Cardiac muscle cell (in vitro differentiated cells and primary cell): ENCODE results near the gene AMPD3. TPM values are rescaled to one million over a fixed set of nuclear protein-coding genes. Genes with fewer than 3 reads are reported as not detected.

Source experiments
- DNase-seq, 2 donors: peaks; one replicate each; pipeline versions ENCODE4 v3.0.0 to v3.0.0-alpha.2; 2010 to 2017; ENCODE audit warnings: low read depth in 1 of 2, low spot score in 1 of 2
- H3K27ac ChIP-seq: fragments of 200-600 bp; sonication (generic); 2 replicates; pipeline ENCODE4 v1.5.1; 2016
- H3K27me3 ChIP-seq: fragments of 200-600 bp; sonication (generic); 2 replicates; pipeline ENCODE4 v1.6.0; 2016; ENCODE audit warnings: control low read depth
- H3K36me3 ChIP-seq: fragments of 200-600 bp; sonication (generic); 2 replicates; pipeline ENCODE4 v1.5.1; 2016; ENCODE audit warnings: control low read depth
- H3K4me1 ChIP-seq: fragments of 200-600 bp; sonication (generic); 2 replicates; pipeline ENCODE4 v1.8.1; 2017; ENCODE audit warnings: low read depth, mild to moderate bottlenecking, mixed run types
- H3K4me3 ChIP-seq: fragments of 200-600 bp; sonication (generic); 2 replicates; pipeline ENCODE4 v1.5.1; 2016; ENCODE audit warnings: mild to moderate bottlenecking
- H3K9me3 ChIP-seq: fragments of 200-600 bp; sonication (generic); 2 replicates; pipeline ENCODE4 v1.5.1; 2017; ENCODE audit warnings: low read depth, mild to moderate bottlenecking, control low read depth
- polyA plus RNA-seq: library from polyadenylated mRNA; unstranded; fragments of >200 nt; fragmentation: Nextera tagmentation; extraction: Ambion mirVana; gene quantifications from 2 replicates; pipeline ENCODE4 v1.2.1, GENCODE V29; 2016
- total RNA-seq: library from RNA; depleted of rRNA; stranded (reverse); fragments of >200 nt; gene quantifications from 2 replicates; pipeline ENCODE4 v1.2.3, GENCODE V29; 2016
- TF ChIP-seq, protein P1 (sequence below): IDR thresholded peaks from 2 replicates; pipeline ENCODE4 v1.5.1; 2012; ENCODE audit warnings: low read depth, mild to moderate bottlenecking, low read length

The AMPD3 gene
- total and polyA plus RNA-seq, 2 experiments from 2014 or later = 2.9 to 3.3 TPM

DNA sequence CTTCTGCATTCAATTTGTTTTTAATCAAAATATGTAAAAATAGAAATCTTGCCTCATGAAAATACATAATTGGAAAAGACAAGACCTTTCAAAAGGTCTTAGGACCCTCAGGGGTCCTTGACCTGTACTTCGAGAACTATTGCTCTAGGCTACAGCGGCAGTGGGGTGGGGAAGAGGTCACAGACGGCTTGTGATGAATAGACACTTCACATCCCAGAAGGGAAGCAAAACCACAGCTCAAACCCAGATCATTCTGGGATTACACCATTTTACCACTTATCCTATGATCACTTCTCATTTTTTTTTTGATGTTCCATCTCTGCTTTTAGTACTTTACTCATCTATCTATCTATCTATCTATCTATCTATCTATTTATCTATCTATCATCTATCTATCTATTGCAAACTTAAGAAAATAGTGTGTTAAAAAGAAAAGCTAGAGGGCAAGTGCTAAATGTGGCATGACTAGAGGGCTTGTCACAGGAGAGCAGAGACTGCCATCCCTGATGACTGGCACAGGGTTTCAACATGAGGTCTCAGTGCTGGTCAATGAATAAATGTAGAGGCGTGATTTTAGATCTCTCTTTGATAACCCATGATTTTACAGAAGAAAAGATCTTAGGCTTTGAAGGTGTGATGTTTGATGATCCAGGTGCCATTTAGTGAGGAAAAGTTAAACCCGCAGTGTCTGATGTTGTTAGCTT is 48.9 kb downstream of the AMPD3 start:
- TF ChIP-seq, protein P1, sequence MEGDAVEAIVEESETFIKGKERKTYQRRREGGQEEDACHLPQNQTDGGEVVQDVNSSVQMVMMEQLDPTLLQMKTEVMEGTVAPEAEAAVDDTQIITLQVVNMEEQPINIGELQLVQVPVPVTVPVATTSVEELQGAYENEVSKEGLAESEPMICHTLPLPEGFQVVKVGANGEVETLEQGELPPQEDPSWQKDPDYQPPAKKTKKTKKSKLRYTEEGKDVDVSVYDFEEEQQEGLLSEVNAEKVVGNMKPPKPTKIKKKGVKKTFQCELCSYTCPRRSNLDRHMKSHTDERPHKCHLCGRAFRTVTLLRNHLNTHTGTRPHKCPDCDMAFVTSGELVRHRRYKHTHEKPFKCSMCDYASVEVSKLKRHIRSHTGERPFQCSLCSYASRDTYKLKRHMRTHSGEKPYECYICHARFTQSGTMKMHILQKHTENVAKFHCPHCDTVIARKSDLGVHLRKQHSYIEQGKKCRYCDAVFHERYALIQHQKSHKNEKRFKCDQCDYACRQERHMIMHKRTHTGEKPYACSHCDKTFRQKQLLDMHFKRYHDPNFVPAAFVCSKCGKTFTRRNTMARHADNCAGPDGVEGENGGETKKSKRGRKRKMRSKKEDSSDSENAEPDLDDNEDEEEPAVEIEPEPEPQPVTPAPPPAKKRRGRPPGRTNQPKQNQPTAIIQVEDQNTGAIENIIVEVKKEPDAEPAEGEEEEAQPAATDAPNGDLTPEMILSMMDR = no peak
- Histone ChIP-seq H3K27me3 (no peaks in the 10 kb centered on the region), H3K36me3 (no peaks in the 10 kb centered on the region), H3K4me1 (no peaks in the 10 kb centered on the region), H3K9me3 (no peaks in the 10 kb centered on the region), H3K27ac (no peak overlapping the region), H3K4me3 (no peak overlapping the region)
- DNase-seq = no peak

DNA sequence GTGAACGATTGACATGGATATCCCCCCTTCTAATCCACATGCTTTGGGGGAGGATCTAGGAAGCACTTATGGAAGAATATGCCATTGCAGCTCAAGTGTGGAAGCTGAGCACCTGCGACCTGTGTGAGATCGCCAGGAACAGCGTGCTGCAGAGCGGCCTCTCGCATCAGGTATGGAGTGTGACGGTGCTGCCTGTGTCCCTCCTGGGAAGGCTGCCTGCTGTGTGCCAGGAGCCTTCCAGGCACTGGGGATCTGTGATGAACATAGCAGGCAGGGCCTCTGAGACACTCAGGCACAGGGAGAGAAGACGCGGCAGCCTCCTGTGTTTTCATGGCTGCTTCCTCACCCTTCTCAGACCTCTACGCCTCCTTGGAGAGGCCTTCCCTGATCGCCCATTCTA is 49.4 kb downstream of the AMPD3 start:
- no peaks in the 10 kb centered on the region for H3K9me3 ChIP-seq
- H3K4me1 ChIP-seq = no peaks in the 10 kb centered on the region
- H3K4me3 ChIP-seq = no peak overlapping the region
- TF ChIP-seq, protein P1 = no peak
- no peak overlapping the region for H3K27ac ChIP-seq
- H3K27me3 ChIP-seq = no peaks in the 10 kb centered on the region
- no peaks in the 10 kb centered on the region for H3K36me3 ChIP-seq
- no peak for DNase-seq

DNA sequence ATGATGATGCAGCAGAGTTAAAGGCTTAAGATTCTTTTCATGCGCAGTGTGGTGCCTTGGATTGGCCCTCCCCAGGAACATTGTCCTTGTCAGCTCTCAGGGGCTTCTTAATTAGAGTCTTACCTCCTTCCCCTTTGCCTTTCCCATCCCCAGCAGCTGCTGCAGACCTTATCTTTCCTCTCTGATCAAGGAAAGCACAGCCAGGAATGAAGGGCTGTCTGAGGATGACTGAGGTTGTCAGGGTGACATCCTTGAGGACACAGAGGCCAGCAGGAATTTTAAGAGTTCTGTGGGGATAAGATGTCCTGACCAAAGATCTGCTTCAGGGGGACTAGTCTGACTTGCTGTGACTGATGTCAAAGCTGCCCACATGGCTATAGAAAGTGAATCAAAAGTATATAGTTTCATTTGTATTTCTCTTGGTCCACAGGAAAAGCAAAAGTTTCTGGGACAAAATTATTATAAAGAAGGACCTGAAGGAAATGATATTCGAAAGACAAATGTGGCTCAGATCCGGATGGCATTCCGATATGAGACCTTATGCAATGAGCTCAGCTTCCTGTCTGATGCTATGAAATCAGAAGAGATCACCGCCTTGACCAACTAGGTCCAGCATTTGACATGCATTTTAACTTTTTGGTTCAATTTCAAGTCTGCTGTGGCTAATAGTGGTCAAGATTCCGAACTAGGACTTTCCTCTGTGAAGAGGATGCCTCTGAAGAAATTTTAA is 50.4 kb downstream of the AMPD3 start:
- Histone ChIP-seq H3K9me3 (no peaks in the 10 kb centered on the region), H3K36me3 (no peaks in the 10 kb centered on the region), H3K27me3 (no peaks in the 10 kb centered on the region), H3K4me1 (no peaks in the 10 kb centered on the region), H3K4me3 (no peak overlapping the region), H3K27ac (no peak overlapping the region)
- TF ChIP-seq, protein P1 = no peak
- DNase-seq = peak in 1 of 2 donors; percentile 14

DNA sequence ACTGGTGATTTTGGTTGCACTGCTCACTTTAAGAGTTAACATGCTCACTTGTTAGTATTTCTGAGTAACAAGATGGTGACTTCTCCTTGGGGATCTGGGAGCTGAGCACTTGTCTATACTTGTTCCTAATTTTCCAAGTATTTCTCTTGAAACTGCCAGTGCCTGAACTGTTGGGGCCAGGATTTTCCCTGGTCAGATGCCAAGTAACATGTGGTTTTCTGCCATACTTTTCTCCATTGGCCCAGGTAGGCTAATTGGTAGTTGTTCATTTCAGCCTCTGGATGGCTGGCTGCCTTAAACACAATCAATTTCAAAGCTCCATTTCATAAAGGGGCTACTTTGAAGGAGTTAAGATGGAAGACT is 50.9 kb downstream of the AMPD3 start:
- DNase-seq = no peak
- Histone ChIP-seq H3K9me3 (no peaks in the 10 kb centered on the region), H3K36me3 (no peaks in the 10 kb centered on the region), H3K27me3 (no peaks in the 10 kb centered on the region), H3K27ac (no peak overlapping the region), H3K4me3 (no peak overlapping the region), H3K4me1 (no peaks in the 10 kb centered on the region)
- TF ChIP-seq, protein P1 = no peak

DNA sequence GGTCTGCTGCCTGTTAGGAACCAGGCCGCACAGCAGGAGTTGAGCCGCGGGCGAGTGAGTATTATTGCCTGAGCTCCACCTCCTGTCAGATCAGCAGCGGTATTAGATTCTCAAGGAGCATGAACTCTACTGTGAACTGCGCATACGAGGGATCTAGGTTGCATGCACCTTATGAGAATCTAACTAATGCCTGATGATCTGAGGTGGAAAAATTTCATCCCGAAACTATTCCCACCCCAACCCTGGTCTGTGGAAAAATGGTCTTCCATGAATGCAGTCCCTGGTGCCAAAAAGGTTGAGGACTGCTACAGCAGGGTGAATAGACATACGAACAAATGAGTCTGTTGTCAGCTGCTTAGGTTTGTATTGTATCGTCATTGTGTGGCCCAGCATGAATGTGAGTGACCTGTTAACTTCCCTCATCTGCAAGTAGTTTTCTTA is 56.1 kb downstream of the AMPD3 start:
- no peaks in the 10 kb centered on the region for H3K9me3 ChIP-seq
- H3K27ac ChIP-seq = no peak overlapping the region
- H3K36me3 ChIP-seq = no peaks in the 10 kb centered on the region
- H3K4me3 ChIP-seq = no peak overlapping the region
- TF ChIP-seq, protein P1 = no peak
- DNase-seq = no peak
- H3K4me1 ChIP-seq = peaks cover 5% of the 10 kb centered on the region
- no peaks in the 10 kb centered on the region for H3K27me3 ChIP-seq
